ENCODE results near the gene SENP3. TPM values are rescaled to one million over a fixed set of nuclear protein-coding genes. Genes with fewer than 3 reads are reported as not detected.

The SENP3 gene
- total RNA-seq, 1 experiment from 2014 or later: 83.1 TPM

DNA sequence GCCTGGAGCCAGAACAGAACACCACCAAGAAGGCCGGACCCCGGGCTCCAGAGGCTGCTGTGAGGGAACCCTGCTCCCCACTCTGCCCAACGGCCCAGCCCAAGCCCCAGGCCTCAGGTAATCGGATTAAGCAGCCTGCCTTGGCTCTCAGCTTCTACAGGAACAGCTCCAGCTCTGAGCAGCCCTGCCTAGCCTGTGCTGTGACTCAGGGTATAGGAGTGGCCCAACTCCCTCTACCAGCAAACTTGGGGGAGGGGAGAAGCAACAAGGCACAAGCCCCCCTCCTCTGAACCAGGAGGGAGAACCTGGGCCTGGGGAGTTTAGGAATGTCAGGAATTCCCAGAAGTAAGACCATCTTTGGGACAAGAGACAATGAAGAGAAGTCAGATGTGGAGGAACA, 29.0 kb downstream of the SENP3 start:
- Histone ChIP-seq H2BK120ac (ENCODE audit: low read depth, low read length, poor library complexity, severe bottlenecking) (peak overlapping the region; percentile 8), H3K4me2 (ENCODE audit: insufficient read depth, insufficient read length, low read length) (no peak overlapping the region), H3K18ac (ENCODE audit: insufficient read length, low read depth, low read length) (peak overlapping the region; percentile 51), H2BK15ac (ENCODE audit: low read depth, low read length) (no peak overlapping the region), H2BK12ac (ENCODE audit: insufficient read length, low read depth, low read length) (no peak overlapping the region), H3K4me1 (ENCODE audit: insufficient read depth, low read length) (no peaks in the 10 kb centered on the region; the same call in 1 of the 2 replicates), H2AFZ (ENCODE audit: low read length) (no peak overlapping the region), H3K56ac (ENCODE audit: insufficient read length, low read depth, low read length) (no peak overlapping the region), H3K14ac (ENCODE audit: insufficient read depth, low read length) (peak overlapping the region; percentile 48), H3K9ac (ENCODE audit: extremely low read depth, insufficient read length, low read length) (no peak overlapping the region), H3K27ac (ENCODE audit: insufficient read length, low read depth, low read length) (no peak overlapping the region), H4K5ac (ENCODE audit: insufficient read length, low read depth, low read length) (no peak overlapping the region), H3T11ph (ENCODE audit: low read length) (no peak overlapping the region), H3K27me3 (ENCODE audit: insufficient read depth, low read length) (no peaks in the 10 kb centered on the region), H4K20me1 (ENCODE audit: control insufficient read depth, insufficient read depth, insufficient read length) (no peaks in the 10 kb centered on the region), H3K79me2 (ENCODE audit: insufficient read depth, low read length) (no peaks in the 10 kb centered on the region), H4K8ac (replicated peaks; ENCODE audit: insufficient read length, low read depth, low read length) (no peak overlapping the region), H3K23me2 (ENCODE audit: insufficient read length, low read depth, low read length, poor library complexity, severe bottlenecking) (peaks cover 10% of the 10 kb centered on the region), H3K9me3 (ENCODE audit: control insufficient read depth, low read depth, low read length) (no peaks in the 10 kb centered on the region), H2BK5ac (ENCODE audit: insufficient read length, low read length) (no peak overlapping the region), H2AK5ac (ENCODE audit: insufficient read length, low read length) (no peak overlapping the region), H3K23ac (ENCODE audit: insufficient read length, low read depth, low read length) (no peak overlapping the region), H3K4ac (ENCODE audit: low read depth, low read length) (no peak overlapping the region), H2BK20ac (ENCODE audit: low read depth, low read length, poor library complexity, severe bottlenecking) (no peak overlapping the region), H3K79me1 (ENCODE audit: insufficient read depth, low read depth, low read length, poor library complexity, severe bottlenecking) (no peaks in the 10 kb centered on the region), H4K91ac (ENCODE audit: insufficient read length, low read depth, low read length) (no peak overlapping the region)
- H3K4me3 Mint-ChIP-seq: peak overlapping the region; percentile 5 to 6; a peak in 4 of 5 replicates
- TF ChIP-seq, protein P1, sequence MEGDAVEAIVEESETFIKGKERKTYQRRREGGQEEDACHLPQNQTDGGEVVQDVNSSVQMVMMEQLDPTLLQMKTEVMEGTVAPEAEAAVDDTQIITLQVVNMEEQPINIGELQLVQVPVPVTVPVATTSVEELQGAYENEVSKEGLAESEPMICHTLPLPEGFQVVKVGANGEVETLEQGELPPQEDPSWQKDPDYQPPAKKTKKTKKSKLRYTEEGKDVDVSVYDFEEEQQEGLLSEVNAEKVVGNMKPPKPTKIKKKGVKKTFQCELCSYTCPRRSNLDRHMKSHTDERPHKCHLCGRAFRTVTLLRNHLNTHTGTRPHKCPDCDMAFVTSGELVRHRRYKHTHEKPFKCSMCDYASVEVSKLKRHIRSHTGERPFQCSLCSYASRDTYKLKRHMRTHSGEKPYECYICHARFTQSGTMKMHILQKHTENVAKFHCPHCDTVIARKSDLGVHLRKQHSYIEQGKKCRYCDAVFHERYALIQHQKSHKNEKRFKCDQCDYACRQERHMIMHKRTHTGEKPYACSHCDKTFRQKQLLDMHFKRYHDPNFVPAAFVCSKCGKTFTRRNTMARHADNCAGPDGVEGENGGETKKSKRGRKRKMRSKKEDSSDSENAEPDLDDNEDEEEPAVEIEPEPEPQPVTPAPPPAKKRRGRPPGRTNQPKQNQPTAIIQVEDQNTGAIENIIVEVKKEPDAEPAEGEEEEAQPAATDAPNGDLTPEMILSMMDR (conservative IDR thresholded peaks at IDR 0.05): no peak
- H3K9me3 Mint-ChIP-seq: no peaks in the 10 kb centered on the region
- peak; percentile 86 for DNase-seq
- peaks cover 32 to 68% (median 61%) of the 10 kb centered on the region in 3 experiments for H3K36me3 Mint-ChIP-seq (ENCODE audit: insufficient read depth in 1 of 3, low read depth in 3 of 3)
- H3K27me3 Mint-ChIP-seq (ENCODE audit: low read depth): no peaks in the 10 kb centered on the region
- peaks cover 21 to 49% of the 10 kb centered on the region in 2 experiments for H3K4me1 Mint-ChIP-seq
- H3K27ac Mint-ChIP-seq: peak overlapping the region; percentile 74 to 98 (median 85); a peak in 6 of 7 replicates
- no CpG with 5 or more reads among the region's 4 CpGs for WGBS (ENCODE audit: extremely low coverage, insufficient read length, low lambda C conversion rate)
